Measurements from ENCODE around the gene VPS45. TPM values are rescaled to one million over a fixed set of nuclear protein-coding genes. Genes with fewer than 3 reads are reported as not detected.
"Not testable (repeated sequence)": the region's sequence is repeated elsewhere in the genome, so short reads cannot be mapped to it uniquely, and the experiment has no call there.

Gene VPS45
- total RNA-seq, 1 donor from 2014 or later: 25.4 TPM

- DNase-seq: peak; percentile 55
Measured at GRCh38 chr1:150161747-150162581, 94.4 kb downstream of the VPS45 start.

- no peak for DNase-seq
Measured at GRCh38 chr1:150162582-150162861, 94.9 kb downstream of the VPS45 start.

- DNase-seq: peak; percentile 94
Measured at GRCh38 chr1:150162862-150163706, 95.5 kb downstream of the VPS45 start.

GRCh38 chr1:150164224-150164623, 96.6 kb downstream of the VPS45 start:
- DNase-seq: no peak

- DNase-seq: no peak
Measured at GRCh38 chr1:150164779-150165178, 97.2 kb downstream of the VPS45 start.

- DNase-seq: peak; percentile 76
Measured at GRCh38 chr1:150165622-150166612, 98.3 kb downstream of the VPS45 start.

- DNase-seq: peak; percentile 84
Measured at GRCh38 chr1:150168960-150169601, 101.5 kb downstream of the VPS45 start.

- DNase-seq: no peak
Measured at GRCh38 chr1:150171801-150172200, 104.2 kb downstream of the VPS45 start.

- no peak for DNase-seq
Measured at GRCh38 chr1:150173141-150173585, 105.6 kb downstream of the VPS45 start.

GRCh38 chr1:150176593-150176992, 109.0 kb downstream of the VPS45 start:
- no peak for DNase-seq

- DNase-seq: no peak
Measured at GRCh38 chr1:150178548-150178947, 111.0 kb downstream of the VPS45 start.

GRCh38 chr1:150179867-150180266, 112.3 kb downstream of the VPS45 start:
- DNase-seq: no peak

GRCh38 chr1:150180474-150180873, 112.9 kb downstream of the VPS45 start:
- DNase-seq: no peak

GRCh38 chr1:150182247-150182646, 114.7 kb downstream of the VPS45 start:
- no peak for DNase-seq

- DNase-seq: no peak
Measured at GRCh38 chr1:150183061-150183460, 115.5 kb downstream of the VPS45 start.

GRCh38 chr1:150185481-150185880, 117.9 kb downstream of the VPS45 start:
- DNase-seq: no peak

- DNase-seq: not testable (repeated sequence)
Measured at GRCh38 chr1:150186438-150186788, 118.8 kb downstream of the VPS45 start.

- peak; percentile 51 for DNase-seq
Measured at GRCh38 chr1:150186789-150187559, 119.4 kb downstream of the VPS45 start.

- no peak for DNase-seq
Measured at GRCh38 chr1:150187560-150187931, 120.0 kb downstream of the VPS45 start.

- DNase-seq: no peak
Measured at GRCh38 chr1:150192012-150192411, 124.4 kb downstream of the VPS45 start.

- DNase-seq: no peak
Measured at GRCh38 chr1:150194381-150195031, 126.9 kb downstream of the VPS45 start.

Measured in dermis blood vessel endothelial cell (primary cell).